Smooth muscle cell (in vitro differentiated cells): Measurements from ENCODE around the gene CDC42EP3. TPM values are rescaled to one million over a fixed set of nuclear protein-coding genes. Genes with fewer than 3 reads are reported as not detected.
A peak's percentile ranks its signal among the peaks of the same experiment; 100 is the strongest.

Experiments
- DNase-seq: peaks from one replicate; lab custom pipeline; 2025; ENCODE audit not compliant: unreplicated experiment; lab: John Stamatoyannopoulos, UW
- H2AFZ ChIP-seq: fragments of 200-600 bp; sonication (generic); 2 replicates; pipeline ENCODE4 v1.6.0; 2016; ENCODE audit warnings: antibody characterized with exemption, low read depth, mild to moderate bottlenecking
- H3F3A ChIP-seq: fragments of 200-600 bp; sonication (generic); 2 replicates; pipeline ENCODE4 v1.6.0; 2017; ENCODE audit warnings: antibody characterized with exemption, low read depth
- H3K27ac ChIP-seq: fragments of 200-600 bp; sonication (generic); 2 replicates; pipeline ENCODE4 v1.5.1; 2016; ENCODE audit warnings: low read depth, mild to moderate bottlenecking
- H3K27me3 ChIP-seq: fragments of 200-600 bp; sonication (generic); 2 replicates; pipeline ENCODE4 v1.6.1; 2016; ENCODE audit warnings: low read depth, mild to moderate bottlenecking
- H3K36me3 ChIP-seq: fragments of 200-600 bp; sonication (generic); 2 replicates; pipeline ENCODE4 v1.5.1; 2016; ENCODE audit warnings: low read depth
- H3K4me1 ChIP-seq: fragments of 200-600 bp; sonication (generic); 2 replicates; pipeline ENCODE4 v1.5.1; 2016; ENCODE audit warnings: low read depth
- H3K4me2 ChIP-seq: fragments of 200-600 bp; sonication (generic); 2 replicates; pipeline ENCODE4 v1.6.0; 2016; ENCODE audit warnings: mild to moderate bottlenecking
- H3K4me3 ChIP-seq: fragments of 200-600 bp; sonication (generic); 2 replicates; pipeline ENCODE4 v1.5.1; 2016; ENCODE audit warnings: mild to moderate bottlenecking
- H3K79me2 ChIP-seq: fragments of 200-600 bp; sonication (generic); 2 replicates; pipeline ENCODE4 v1.6.0; 2016; ENCODE audit warnings: low read depth, mild to moderate bottlenecking
- H3K9ac ChIP-seq: fragments of 200-600 bp; sonication (generic); 2 replicates; pipeline ENCODE4 v1.6.0; 2016; ENCODE audit warnings: low read depth
- H3K9me3 ChIP-seq: fragments of 200-600 bp; sonication (generic); replicated peaks from 2 replicates; pipeline ENCODE4 v1.5.1; 2016; ENCODE audit warnings: low read depth
- H4K20me1 ChIP-seq: fragments of 200-600 bp; sonication (generic); 2 replicates; pipeline ENCODE4 v1.6.0; 2016; ENCODE audit warnings: low read depth
- CTCF ChIP-seq: fragments of 200-600 bp; sonication (generic); IDR thresholded peaks from 2 replicates; pipeline ENCODE4 v1.5.1; 2017; ENCODE audit warnings: borderline replicate concordance, mild to moderate bottlenecking, antibody characterized with exemption; ENCODE audit not compliant: insufficient read depth, poor library complexity, severe bottlenecking
- WGBS: methylation state at CpG from one replicate; pipeline ENCODE4 v1.1.7; 2016; ENCODE audit warnings: low lambda C conversion rate; 5-methylcytosine and 5-hydroxymethylcytosine counted together
- polyA plus RNA-seq: library from polyadenylated mRNA; unstranded; fragments of >200 nt; fragmentation: Nextera tagmentation; extraction: Ambion mirVana; gene quantifications from 2 replicates; pipeline ENCODE4 v1.2.1, GENCODE V29; 2016
- total RNA-seq: library from RNA; depleted of rRNA; stranded (reverse); fragments of >200 nt; gene quantifications from 2 replicates; pipeline ENCODE4 v1.2.3, GENCODE V29; 2014

The CDC42EP3 gene
- total and polyA plus RNA-seq, 2 experiments from 2014 or later: 40.0 to 51.1 TPM

GRCh38 chr2:37681587-37681986, 10.1 kb upstream of the CDC42EP3 start:
- Histone ChIP-seq H4K20me1 (no peaks in the 10 kb centered on the region), H3K4me1 (no peaks in the 10 kb centered on the region), H3K27me3 (no peaks in the 10 kb centered on the region), H3K36me3 (no peaks in the 10 kb centered on the region), H3F3A (no peaks in the 10 kb centered on the region), H3K79me2 (no peaks in the 10 kb centered on the region), H3K27ac (no peak overlapping the region), H3K9ac (no peak overlapping the region), H3K9me3 (no peaks in the 10 kb centered on the region), H3K4me3 (no peak overlapping the region), H2AFZ (no peak overlapping the region), H3K4me2 (no peak overlapping the region)
- DNase-seq: no peak
- WGBS: 100% methylated on average over 1 of the region's 1 CpG
- no peak for TF ChIP-seq CTCF

- H3K9ac ChIP-seq: no peak overlapping the region
- H4K20me1 ChIP-seq: no peaks in the 10 kb centered on the region
- no peak overlapping the region for H3K4me2 ChIP-seq
- H3K9me3 ChIP-seq: no peaks in the 10 kb centered on the region
- no peak overlapping the region for H3K27ac ChIP-seq
- no peak overlapping the region for H2AFZ ChIP-seq
- no peak for DNase-seq
- TF ChIP-seq CTCF: no peak
- H3F3A ChIP-seq: no peaks in the 10 kb centered on the region
- no peaks in the 10 kb centered on the region for H3K36me3 ChIP-seq
- H3K79me2 ChIP-seq: no peaks in the 10 kb centered on the region
- WGBS: 85% methylated on average over 2 of the region's 2 CpGs
- H3K4me3 ChIP-seq: no peak overlapping the region
- no peaks in the 10 kb centered on the region for H3K4me1 ChIP-seq
- H3K27me3 ChIP-seq: no peaks in the 10 kb centered on the region
These were observed 7.7 kb upstream of the CDC42EP3 start for GRCh38 chr2:37679072-37679695.

GRCh38 chr2:37676274-37676673, 4.8 kb upstream of the CDC42EP3 start:
- no peaks in the 10 kb centered on the region for H3K9me3 ChIP-seq
- H3K9ac ChIP-seq: no peak overlapping the region
- H3K36me3 ChIP-seq: no peaks in the 10 kb centered on the region
- H3K4me3 ChIP-seq: no peak overlapping the region
- no peaks in the 10 kb centered on the region for H4K20me1 ChIP-seq
- no peak overlapping the region for H2AFZ ChIP-seq
- H3K27me3 ChIP-seq: no peaks in the 10 kb centered on the region
- H3K27ac ChIP-seq: peak overlapping the region; percentile 67
- H3K79me2 ChIP-seq: peaks cover 1% of the 10 kb centered on the region
- H3K4me1 ChIP-seq: peaks cover 4% of the 10 kb centered on the region
- H3F3A ChIP-seq: peaks cover 6% of the 10 kb centered on the region
- no peak overlapping the region for H3K4me2 ChIP-seq
- no peak for TF ChIP-seq CTCF
- WGBS: 6% methylated on average over 1 of the region's 1 CpG
- DNase-seq: no peak

- no peak overlapping the region for H3K4me3 ChIP-seq
- TF ChIP-seq CTCF: no peak
- peaks cover 7% of the 10 kb centered on the region for H3K4me1 ChIP-seq
- H3K9ac ChIP-seq: no peak overlapping the region
- H2AFZ ChIP-seq: no peak overlapping the region
- peaks cover 6% of the 10 kb centered on the region for H3F3A ChIP-seq
- peaks cover 12% of the 10 kb centered on the region for H4K20me1 ChIP-seq
- no peaks in the 10 kb centered on the region for H3K27me3 ChIP-seq
- no peak overlapping the region for H3K4me2 ChIP-seq
- DNase-seq: no peak
- H3K79me2 ChIP-seq: peaks cover 14% of the 10 kb centered on the region
- no peak overlapping the region for H3K27ac ChIP-seq
- WGBS: 71% methylated on average over 2 of the region's 2 CpGs
- no peaks in the 10 kb centered on the region for H3K36me3 ChIP-seq
- H3K9me3 ChIP-seq: no peaks in the 10 kb centered on the region
These were observed 3.5 kb upstream of the CDC42EP3 start for GRCh38 chr2:37674946-37675345.
